Liver (tissue), 9 donors: ENCODE data around the gene TBX15. TPM values are rescaled to one million over a fixed set of nuclear protein-coding genes. Genes with fewer than 3 reads are reported as not detected.

Source experiments
- DNase-seq: peaks from one replicate; pipeline ENCODE4 v3.0.0-alpha.2; 2017; ENCODE audit warnings: low spot score
- H3K27ac ChIP-seq, 2 donors: one replicate each; pipeline ENCODE4 v1.7.0; 2013; ENCODE audit warnings: inconsistent platforms in 2 of 2, low read length in 2 of 2, control low read depth in 1 of 2, low read depth in 1 of 2, mild to moderate bottlenecking in 1 of 2
- H3K27me3 ChIP-seq, 4 donors: one replicate each; pipeline versions ENCODE4 v1.6.1 to v1.7.0; 2013; ENCODE audit warnings: low read length in 3 of 4, inconsistent platforms in 1 of 4, mild to moderate bottlenecking in 1 of 4, moderate library complexity in 1 of 4; ENCODE audit not compliant: control insufficient read depth in 4 of 4, insufficient read depth in 4 of 4
- H3K36me3 ChIP-seq, 4 donors: one replicate each; pipeline versions ENCODE4 v1.6.1 to v1.7.0; 2013; ENCODE audit warnings: low read length in 3 of 4, mild to moderate bottlenecking in 3 of 4, low read depth in 1 of 4, moderate library complexity in 1 of 4; ENCODE audit not compliant: control insufficient read depth in 4 of 4, insufficient read depth in 3 of 4
- H3K4me1 ChIP-seq, 4 donors: one replicate each; pipeline versions ENCODE4 v1.6.1 to v1.7.0; 2013; ENCODE audit warnings: low read length in 3 of 4, mild to moderate bottlenecking in 3 of 4, moderate library complexity in 1 of 4; ENCODE audit not compliant: control insufficient read depth in 4 of 4, insufficient read depth in 4 of 4
- H3K4me3 ChIP-seq, 3 donors: one replicate each; pipeline versions ENCODE4 v1.6.1 to v1.7.0; 2013; ENCODE audit warnings: low read length in 3 of 3, control low read depth in 1 of 3, low read depth in 1 of 3, mild to moderate bottlenecking in 1 of 3
- H3K9ac ChIP-seq, 2 donors: one replicate each; pipeline ENCODE4 v1.7.0; 2013; ENCODE audit warnings: low read length in 2 of 2, mild to moderate bottlenecking in 2 of 2, moderate library complexity in 2 of 2, control low read depth in 1 of 2, low read depth in 1 of 2
- H3K9me3 ChIP-seq, 4 donors: one replicate each; pipeline versions ENCODE4 v1.6.1 to v1.7.0; 2013; ENCODE audit warnings: low read length in 3 of 4; ENCODE audit not compliant: control insufficient read depth in 4 of 4
- ATF3 ChIP-seq: IDR thresholded peaks from 2 replicates; pipeline ENCODE4 v1.6.1; 2016; ENCODE audit warnings: antibody characterized with exemption
- EGR1 ChIP-seq, 2 donors: IDR thresholded peaks; 2 replicates each; pipeline ENCODE4 v1.6.1; 2016 to 2018; ENCODE audit warnings: antibody characterized with exemption in 2 of 2, low read depth in 2 of 2
- FOXA1 ChIP-seq: IDR thresholded peaks from 2 replicates; pipeline ENCODE4 v1.6.1; 2016; ENCODE audit warnings: antibody characterized with exemption
- FOXA2 ChIP-seq: IDR thresholded peaks from 2 replicates; pipeline ENCODE4 v1.6.1; 2016; ENCODE audit warnings: antibody characterized with exemption
- GABPA ChIP-seq, 2 donors: IDR thresholded peaks in 1 of 2; conservative IDR thresholded peaks in 1 of 2; 2 replicates each; pipeline ENCODE4 v1.6.1; 2016; ENCODE audit warnings: antibody characterized with exemption in 2 of 2, mild to moderate bottlenecking in 1 of 2, moderate library complexity in 1 of 2
- HNF4A ChIP-seq, 2 donors: conservative IDR thresholded peaks; 2 replicates each; pipeline ENCODE4 v1.6.1; 2016; ENCODE audit warnings: antibody characterized with exemption in 2 of 2, mild to moderate bottlenecking in 2 of 2
- HNF4G ChIP-seq: IDR thresholded peaks from 2 replicates; pipeline ENCODE4 v1.6.1; 2016; ENCODE audit warnings: antibody characterized with exemption
- JUND ChIP-seq, 2 donors: IDR thresholded peaks; 2 replicates each; pipeline ENCODE4 v1.6.1; 2016; ENCODE audit warnings: antibody characterized with exemption in 2 of 2
- NR2F2 ChIP-seq: IDR thresholded peaks from 2 replicates; pipeline ENCODE4 v1.6.1; 2016; ENCODE audit warnings: antibody characterized with exemption
- RAD21 ChIP-seq, 2 donors: IDR thresholded peaks; 2 replicates each; pipeline ENCODE4 v1.6.1; 2016; ENCODE audit warnings: antibody characterized with exemption in 2 of 2, mild to moderate bottlenecking in 2 of 2
- RXRA ChIP-seq, 2 donors: IDR thresholded peaks; 2 replicates each; pipeline ENCODE4 v1.6.1; 2017 to 2018; ENCODE audit warnings: antibody characterized with exemption in 2 of 2, mild to moderate bottlenecking in 1 of 2
- SP1 ChIP-seq: IDR thresholded peaks from 2 replicates; pipeline ENCODE4 v1.6.1; 2018; ENCODE audit warnings: antibody characterized with exemption, mild to moderate bottlenecking
- TAF1 ChIP-seq: conservative IDR thresholded peaks from 2 replicates; pipeline ENCODE4 v1.6.1; 2016; ENCODE audit warnings: antibody characterized with exemption, mild to moderate bottlenecking
- YY1 ChIP-seq: IDR thresholded peaks from 2 replicates; pipeline ENCODE4 v1.6.1; 2016; ENCODE audit warnings: antibody characterized with exemption, mild to moderate bottlenecking
- ZBTB33 ChIP-seq: IDR thresholded peaks from 2 replicates; pipeline ENCODE4 v1.6.1; 2016; ENCODE audit warnings: antibody characterized with exemption
- WGBS: extraction: QIAGEN DNeasy Blood & Tissue Kit; methylation state at CpG from one replicate; pipeline ENCODE4 v1.1.7; 2013; 5-methylcytosine and 5-hydroxymethylcytosine counted together
- polyA plus RNA-seq, 2 donors: library from polyadenylated mRNA; stranded (reverse) in 1 of 2; unstranded in 1 of 2; fragments of 200-250 nt in 1 of 2; fragments of >200 nt in 1 of 2; fragmentation: Nextera tagmentation in 1 of 2; extraction: Ambion mirVana in 1 of 2; gene quantifications; one replicate each; pipeline versions ENCODE4 v1.2.1 to v1.2.3, GENCODE V29; 2013 to 2015
- total RNA-seq, 2 donors: library from RNA; depleted of rRNA; stranded (reverse); fragments of >200 nt; gene quantifications; one replicate each; pipeline ENCODE4 v1.2.3, GENCODE V29; 2014
- TF ChIP-seq, protein P1 (sequence below): IDR thresholded peaks from 2 replicates; pipeline ENCODE4 v1.6.1; 2016; ENCODE audit warnings: antibody characterized with exemption, mild to moderate bottlenecking
- TF ChIP-seq, protein P2 (sequence below): IDR thresholded peaks from 2 replicates; pipeline ENCODE4 v1.6.1; 2016; ENCODE audit warnings: antibody characterized with exemption
- TF ChIP-seq, protein P3 (sequence below): fragments of 150-350 bp; IDR thresholded peaks from 2 replicates; pipeline ENCODE4 v1.5.1; 2017; ENCODE audit warnings: improper control_type of control experiment, low read depth, low read length; ENCODE audit not compliant: missing input control
- donor health status: healthy.
- donor health status: healthy.
- donor health status: healthy.
- donor health status: healthy.
- donor health status: healthy.

Gene TBX15
- total and polyA plus RNA-seq, 4 donors, result 0.09 to 15.5 (median 3.5) TPM

- no peak for DNase-seq
- H3K9me3 ChIP-seq, result peaks cover 0 to 9% (median 0%) of the 10 kb centered on the region in 4 donors
- no peaks in the 10 kb centered on the region for H3K36me3 ChIP-seq
- TF ChIP-seq ATF3, result no peak
- TF ChIP-seq, protein P1, sequence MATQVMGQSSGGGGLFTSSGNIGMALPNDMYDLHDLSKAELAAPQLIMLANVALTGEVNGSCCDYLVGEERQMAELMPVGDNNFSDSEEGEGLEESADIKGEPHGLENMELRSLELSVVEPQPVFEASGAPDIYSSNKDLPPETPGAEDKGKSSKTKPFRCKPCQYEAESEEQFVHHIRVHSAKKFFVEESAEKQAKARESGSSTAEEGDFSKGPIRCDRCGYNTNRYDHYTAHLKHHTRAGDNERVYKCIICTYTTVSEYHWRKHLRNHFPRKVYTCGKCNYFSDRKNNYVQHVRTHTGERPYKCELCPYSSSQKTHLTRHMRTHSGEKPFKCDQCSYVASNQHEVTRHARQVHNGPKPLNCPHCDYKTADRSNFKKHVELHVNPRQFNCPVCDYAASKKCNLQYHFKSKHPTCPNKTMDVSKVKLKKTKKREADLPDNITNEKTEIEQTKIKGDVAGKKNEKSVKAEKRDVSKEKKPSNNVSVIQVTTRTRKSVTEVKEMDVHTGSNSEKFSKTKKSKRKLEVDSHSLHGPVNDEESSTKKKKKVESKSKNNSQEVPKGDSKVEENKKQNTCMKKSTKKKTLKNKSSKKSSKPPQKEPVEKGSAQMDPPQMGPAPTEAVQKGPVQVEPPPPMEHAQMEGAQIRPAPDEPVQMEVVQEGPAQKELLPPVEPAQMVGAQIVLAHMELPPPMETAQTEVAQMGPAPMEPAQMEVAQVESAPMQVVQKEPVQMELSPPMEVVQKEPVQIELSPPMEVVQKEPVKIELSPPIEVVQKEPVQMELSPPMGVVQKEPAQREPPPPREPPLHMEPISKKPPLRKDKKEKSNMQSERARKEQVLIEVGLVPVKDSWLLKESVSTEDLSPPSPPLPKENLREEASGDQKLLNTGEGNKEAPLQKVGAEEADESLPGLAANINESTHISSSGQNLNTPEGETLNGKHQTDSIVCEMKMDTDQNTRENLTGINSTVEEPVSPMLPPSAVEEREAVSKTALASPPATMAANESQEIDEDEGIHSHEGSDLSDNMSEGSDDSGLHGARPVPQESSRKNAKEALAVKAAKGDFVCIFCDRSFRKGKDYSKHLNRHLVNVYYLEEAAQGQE, result no peak
- TF ChIP-seq, protein P2, sequence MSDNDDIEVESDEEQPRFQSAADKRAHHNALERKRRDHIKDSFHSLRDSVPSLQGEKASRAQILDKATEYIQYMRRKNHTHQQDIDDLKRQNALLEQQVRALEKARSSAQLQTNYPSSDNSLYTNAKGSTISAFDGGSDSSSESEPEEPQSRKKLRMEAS, result no peak
- no peak for TF ChIP-seq GABPA (IDR thresholded peaks at IDR 0.05 in 1 of 2, conservative IDR thresholded peaks at IDR 0.05 in 1 of 2)
- no peak for TF ChIP-seq JUND (IDR thresholded peaks at IDR 0.05)
- TF ChIP-seq SP1, result no peak
- no peak for TF ChIP-seq HNF4G
- no peak for TF ChIP-seq NR2F2
- TF ChIP-seq TAF1, result no peak
- TF ChIP-seq EGR1 (IDR thresholded peaks at IDR 0.05; ENCODE audit: low read depth in 2 of 2), result no peak
- 17% methylated on average over 7 of the region's 7 CpGs for WGBS
- no peak overlapping the region for H3K9ac ChIP-seq
- no peak overlapping the region for H3K27ac ChIP-seq
- H3K4me3 ChIP-seq, result no peak overlapping the region
- peaks cover 2 to 11% (median 3%) of the 10 kb centered on the region in 4 donors for H3K4me1 ChIP-seq
- H3K27me3 ChIP-seq, result peaks cover 8 to 41% (median 20%) of the 10 kb centered on the region in 4 donors
These were observed 9.1 kb upstream of the TBX15 start for GRCh38 chr1:118997225-118997624.

DNA sequence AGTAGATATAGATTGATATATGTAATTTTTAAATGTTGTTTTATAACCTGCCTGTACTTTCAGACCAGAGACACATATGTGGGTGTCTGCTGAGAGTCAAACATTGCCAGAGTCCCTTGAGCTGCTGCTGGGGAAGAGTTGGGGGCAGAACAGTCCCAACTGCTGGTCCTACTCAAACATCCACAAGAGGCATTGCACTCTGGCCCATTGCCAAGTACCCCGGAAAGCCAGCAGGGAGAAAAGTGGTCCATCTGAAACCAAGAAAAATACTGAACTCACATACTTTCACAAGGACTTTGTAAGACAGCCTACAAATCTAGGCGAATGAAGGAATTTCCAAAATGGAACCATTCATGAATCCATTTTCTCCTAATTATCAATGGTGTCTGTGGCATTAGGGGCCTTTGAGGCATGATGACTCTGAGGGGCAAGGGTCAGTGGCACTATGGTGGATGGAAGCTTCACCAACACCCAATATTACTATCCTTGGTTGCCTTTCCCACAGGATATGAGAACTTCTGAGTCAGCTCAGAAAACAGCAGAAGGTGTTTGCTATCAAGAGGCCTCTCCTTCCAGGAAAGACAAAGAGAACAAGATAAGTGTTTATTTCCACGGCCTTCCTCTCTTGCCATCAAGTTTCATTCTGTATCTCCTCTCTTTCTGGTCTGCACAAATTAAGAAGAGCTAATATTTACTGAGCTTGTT lies 7.3 kb upstream of the TBX15 start:
- no peak for DNase-seq
- no peak overlapping the region for H3K4me3 ChIP-seq
- H3K4me1 ChIP-seq, result peaks cover 0 to 4% (median 2%) of the 10 kb centered on the region in 4 donors
- no peak overlapping the region for H3K9ac ChIP-seq
- peaks cover 8 to 37% (median 25%) of the 10 kb centered on the region in 4 donors for H3K27me3 ChIP-seq
- H3K27ac ChIP-seq, result no peak overlapping the region
- no peaks in the 10 kb centered on the region for H3K36me3 ChIP-seq
- TF ChIP-seq, protein P2, result no peak
- TF ChIP-seq ATF3 (no peak), SP1 (no peak), JUND (IDR thresholded peaks at IDR 0.05) (no peak), HNF4A (conservative IDR thresholded peaks at IDR 0.05) (no peak), EGR1 (IDR thresholded peaks at IDR 0.05; ENCODE audit: low read depth in 2 of 2) (no peak), RAD21 (IDR thresholded peaks at IDR 0.05) (no peak), YY1 (no peak), NR2F2 (no peak), TAF1 (no peak), FOXA1 (no peak), HNF4G (no peak), GABPA (IDR thresholded peaks at IDR 0.05 in 1 of 2, conservative IDR thresholded peaks at IDR 0.05 in 1 of 2) (no peak), FOXA2 (no peak), RXRA (IDR thresholded peaks at IDR 0.05) (no peak), ZBTB33 (no peak)
- TF ChIP-seq, protein P1, result no peak
- TF ChIP-seq, protein P3, sequence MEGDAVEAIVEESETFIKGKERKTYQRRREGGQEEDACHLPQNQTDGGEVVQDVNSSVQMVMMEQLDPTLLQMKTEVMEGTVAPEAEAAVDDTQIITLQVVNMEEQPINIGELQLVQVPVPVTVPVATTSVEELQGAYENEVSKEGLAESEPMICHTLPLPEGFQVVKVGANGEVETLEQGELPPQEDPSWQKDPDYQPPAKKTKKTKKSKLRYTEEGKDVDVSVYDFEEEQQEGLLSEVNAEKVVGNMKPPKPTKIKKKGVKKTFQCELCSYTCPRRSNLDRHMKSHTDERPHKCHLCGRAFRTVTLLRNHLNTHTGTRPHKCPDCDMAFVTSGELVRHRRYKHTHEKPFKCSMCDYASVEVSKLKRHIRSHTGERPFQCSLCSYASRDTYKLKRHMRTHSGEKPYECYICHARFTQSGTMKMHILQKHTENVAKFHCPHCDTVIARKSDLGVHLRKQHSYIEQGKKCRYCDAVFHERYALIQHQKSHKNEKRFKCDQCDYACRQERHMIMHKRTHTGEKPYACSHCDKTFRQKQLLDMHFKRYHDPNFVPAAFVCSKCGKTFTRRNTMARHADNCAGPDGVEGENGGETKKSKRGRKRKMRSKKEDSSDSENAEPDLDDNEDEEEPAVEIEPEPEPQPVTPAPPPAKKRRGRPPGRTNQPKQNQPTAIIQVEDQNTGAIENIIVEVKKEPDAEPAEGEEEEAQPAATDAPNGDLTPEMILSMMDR, result no peak
- 61% methylated on average over 3 of the region's 3 CpGs for WGBS
- peaks cover 0 to 9% (median 0%) of the 10 kb centered on the region in 4 donors for H3K9me3 ChIP-seq
